CD4-positive, alpha-beta T cell treated with Interleukin-4 for 4 hours (primary cell): Measurements from ENCODE around the gene AGBL1.

Source experiments
- DNase-seq: peaks from one replicate; pipeline ENCODE4 v3.0.0-alpha.2; 2020

Gene AGBL1

DNA sequence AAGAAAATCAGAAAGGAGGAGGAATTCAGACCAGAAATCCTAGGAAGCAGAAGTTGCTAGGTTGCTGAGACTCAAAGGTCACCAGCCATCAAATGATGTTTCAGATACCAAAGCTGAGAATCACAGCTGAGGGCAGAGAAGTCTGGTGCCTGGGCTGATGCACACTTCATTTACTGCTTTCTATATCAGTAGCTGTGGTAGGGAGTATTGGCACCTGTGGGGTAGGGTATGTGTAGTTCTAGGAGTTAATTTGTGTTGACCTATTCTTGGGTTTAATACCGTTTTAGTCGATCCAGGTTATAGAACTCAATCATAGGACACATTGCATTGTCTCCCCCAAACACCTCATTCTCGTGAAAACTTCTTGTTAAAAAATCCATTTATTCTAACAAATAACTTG is 529.6 kb downstream of the AGBL1 start:
- DNase-seq: no peak

- no peak for DNase-seq
These were observed 530.4 kb downstream of the AGBL1 start for GRCh38 chr15:86610038-86610437.

GRCh38 chr15:86611417-86612040 is 531.9 kb downstream of the AGBL1 start:
- DNase-seq: peak; percentile 73

DNA sequence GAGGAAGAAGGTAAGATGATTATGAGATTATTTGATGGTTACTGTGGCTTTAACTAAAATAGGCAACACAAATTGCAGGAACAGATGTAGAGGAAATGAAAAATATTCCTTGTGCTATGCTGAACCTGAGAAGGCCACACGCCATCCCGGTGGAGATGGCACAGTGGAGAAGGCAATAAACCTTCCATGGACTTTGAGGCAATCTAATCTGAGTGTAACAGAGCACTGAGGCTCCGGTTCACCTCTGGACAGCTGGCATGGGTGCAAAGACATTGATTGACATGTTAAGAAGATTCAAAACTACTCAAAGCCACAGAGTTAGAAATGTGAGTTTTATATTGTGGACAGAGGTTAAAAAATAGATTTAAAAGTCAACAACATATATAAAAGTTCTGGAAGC is 535.7 kb downstream of the AGBL1 start:
- no peak for DNase-seq

DNA sequence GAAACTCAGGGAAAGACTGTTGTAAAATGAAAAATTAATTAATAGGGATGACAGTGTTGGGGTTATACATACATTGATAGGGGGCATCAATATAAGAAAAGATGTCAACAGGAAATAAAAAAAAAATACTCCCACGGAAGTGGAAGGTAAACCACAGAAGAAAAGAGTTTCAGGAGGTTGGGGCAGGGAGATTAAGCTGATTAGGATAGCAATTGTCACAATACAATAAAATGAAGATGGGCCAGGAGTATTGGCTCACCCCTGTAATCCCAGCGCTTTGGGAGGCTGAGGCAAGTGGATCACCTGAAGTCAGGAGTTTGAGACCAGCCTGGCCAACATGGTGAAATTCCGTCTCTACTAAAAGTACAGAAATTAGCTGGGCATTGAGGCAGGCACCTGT is 536.1 kb downstream of the AGBL1 start:
- peak; percentile 10 for DNase-seq

- DNase-seq: no peak
These were observed 537.1 kb downstream of the AGBL1 start for GRCh38 chr15:86616771-86617170.

DNA sequence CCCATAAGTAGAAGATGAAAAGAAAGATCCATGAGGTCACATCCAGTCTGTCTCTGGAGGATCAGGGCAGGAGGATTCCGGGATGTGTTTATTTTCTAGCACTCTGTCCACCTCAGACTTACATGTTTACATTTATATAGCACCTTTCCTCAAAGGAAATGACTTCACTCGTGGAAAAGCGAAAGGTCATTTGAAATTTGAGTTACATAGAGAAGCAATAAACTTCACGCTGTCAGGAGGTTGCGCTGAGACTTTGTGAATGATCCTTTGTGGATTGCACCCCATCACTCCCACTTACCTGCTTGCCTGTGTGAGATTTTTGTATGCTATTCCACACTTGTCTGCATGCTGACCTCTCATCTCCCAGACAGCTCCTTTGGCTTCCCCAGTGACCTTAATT is 540.5 kb downstream of the AGBL1 start:
- DNase-seq: no peak

- DNase-seq: no peak
These were observed 541.1 kb downstream of the AGBL1 start for GRCh38 chr15:86620641-86621349.

DNA sequence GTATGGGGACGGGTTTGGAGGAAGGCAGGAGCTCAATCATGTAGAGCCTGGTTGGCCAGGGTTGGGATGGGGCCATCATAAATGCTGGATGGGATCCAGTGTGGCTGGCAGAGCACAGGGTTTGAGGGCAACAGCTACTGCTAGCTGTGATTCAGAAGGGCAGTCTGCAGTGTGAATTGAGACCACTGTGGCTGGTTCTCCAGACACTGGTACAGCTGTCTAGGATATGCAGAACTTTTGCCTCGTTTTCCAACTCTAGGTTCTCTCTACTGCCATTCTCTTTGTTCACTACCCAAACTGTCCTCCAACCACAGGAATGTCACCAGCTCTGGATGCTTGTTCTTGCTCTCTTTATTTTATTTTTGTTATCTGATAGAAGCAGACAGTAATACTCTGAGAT is 543.6 kb downstream of the AGBL1 start:
- no peak for DNase-seq

DNA sequence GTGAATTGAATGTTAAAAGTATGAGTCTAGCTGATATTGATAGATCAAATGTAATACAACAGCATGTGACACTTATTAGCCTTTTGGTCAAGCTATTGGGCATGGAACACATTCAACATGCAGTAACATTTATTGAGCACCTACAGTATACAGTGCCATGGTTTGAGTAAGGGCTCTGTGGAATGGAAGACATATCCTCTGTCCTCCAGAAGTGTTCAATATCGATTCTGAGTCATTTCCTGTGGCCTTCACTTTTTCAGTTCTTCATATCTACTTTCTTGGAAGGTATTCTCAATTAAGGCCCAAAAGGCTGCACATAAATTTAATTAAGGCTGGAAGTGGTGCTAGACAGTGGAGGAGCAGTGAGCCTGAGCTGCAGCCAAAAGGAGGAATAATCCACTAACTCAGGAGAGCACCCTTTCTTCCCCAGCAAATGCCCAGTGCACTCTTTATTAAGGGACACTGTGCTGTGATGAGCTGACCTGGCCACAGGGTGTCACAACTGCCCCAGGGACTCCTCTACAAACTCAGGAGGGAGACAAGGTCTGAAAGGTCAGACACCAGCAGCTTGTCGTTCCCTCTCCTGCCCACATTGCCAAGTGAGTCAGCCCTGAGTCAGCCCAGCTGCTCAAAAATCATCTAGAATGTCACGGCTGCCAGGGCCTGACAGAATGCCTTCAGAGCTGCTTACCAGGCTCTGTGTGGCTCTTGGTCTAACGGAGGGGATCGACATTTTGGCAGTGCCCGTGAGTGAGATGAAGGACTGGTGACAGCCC is 544.8 kb downstream of the AGBL1 start:
- DNase-seq: peak; percentile 75

GRCh38 chr15:86629409-86630356 is 550.0 kb downstream of the AGBL1 start:
- DNase-seq: no peak

DNA sequence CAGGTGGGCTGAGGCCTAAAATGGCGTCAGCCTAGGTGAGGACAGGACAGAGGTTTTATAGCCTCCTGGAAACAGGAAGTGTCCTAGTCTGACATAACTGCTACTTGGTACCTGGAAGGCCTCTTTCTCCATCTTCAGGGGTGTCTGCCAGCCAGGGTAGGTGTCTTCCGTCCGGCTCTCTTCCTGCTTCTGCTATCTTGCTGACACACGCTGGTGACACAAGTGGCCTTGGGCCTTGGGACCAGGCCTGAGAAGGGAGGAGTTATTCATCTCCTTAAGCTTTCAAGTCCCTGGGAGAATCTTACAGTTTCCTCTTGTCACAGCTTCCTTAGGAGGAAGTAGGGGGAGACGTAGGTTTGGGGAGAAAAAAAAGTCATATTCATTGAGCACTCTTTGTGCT is 551.3 kb downstream of the AGBL1 start:
- no peak for DNase-seq

DNA sequence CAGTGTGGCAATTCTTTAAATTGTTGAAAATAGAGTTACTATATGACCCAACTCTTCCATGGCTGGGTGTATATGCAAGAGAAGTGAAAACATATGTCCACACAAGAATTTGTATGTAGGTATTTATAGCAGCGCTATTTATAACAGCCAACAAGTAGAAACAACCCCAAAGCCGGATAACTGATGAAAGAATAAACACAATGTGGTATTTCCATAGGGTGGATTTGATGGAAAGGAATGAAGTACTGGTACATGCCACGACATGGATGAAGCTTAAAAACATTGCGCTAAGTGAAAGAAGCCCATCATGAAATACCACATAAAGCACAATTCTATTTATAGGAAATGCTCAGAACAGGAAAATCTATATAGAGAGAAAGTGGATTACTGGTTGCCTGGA is 554.5 kb downstream of the AGBL1 start:
- no peak for DNase-seq

DNA sequence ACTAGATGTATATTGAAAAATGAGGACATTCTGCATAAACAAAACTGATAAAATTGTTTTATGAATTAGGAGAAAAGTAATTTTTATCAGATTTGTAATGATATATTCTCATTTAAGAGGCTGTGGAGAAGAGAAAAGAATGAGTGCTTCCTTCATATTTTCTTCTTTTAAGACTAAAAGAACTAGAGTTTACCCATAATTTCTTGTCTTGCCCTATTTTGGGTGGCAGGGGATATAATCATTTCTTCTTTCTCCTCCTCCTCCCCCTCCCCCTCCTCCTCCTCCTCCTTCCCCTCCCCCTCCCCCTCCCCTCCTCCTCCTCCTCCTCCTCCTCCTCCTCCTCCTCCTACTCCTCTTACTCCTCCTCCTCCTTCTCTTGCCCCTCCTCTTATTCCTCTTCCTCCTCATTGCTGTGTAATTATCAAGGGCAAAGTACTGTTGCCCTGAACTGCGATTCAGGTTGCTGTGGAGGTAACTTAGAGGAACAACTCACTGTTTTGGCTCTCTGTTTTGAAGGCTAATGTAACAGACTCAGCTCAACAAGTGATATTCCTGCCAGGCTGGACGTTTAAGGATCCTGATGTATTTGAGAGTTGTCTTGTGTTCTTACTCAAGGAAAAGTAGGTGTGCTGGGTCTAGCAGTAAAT is 555.4 kb downstream of the AGBL1 start:
- no peak for DNase-seq

GRCh38 chr15:86644339-86644738 is 564.7 kb downstream of the AGBL1 start:
- DNase-seq: no peak

DNA sequence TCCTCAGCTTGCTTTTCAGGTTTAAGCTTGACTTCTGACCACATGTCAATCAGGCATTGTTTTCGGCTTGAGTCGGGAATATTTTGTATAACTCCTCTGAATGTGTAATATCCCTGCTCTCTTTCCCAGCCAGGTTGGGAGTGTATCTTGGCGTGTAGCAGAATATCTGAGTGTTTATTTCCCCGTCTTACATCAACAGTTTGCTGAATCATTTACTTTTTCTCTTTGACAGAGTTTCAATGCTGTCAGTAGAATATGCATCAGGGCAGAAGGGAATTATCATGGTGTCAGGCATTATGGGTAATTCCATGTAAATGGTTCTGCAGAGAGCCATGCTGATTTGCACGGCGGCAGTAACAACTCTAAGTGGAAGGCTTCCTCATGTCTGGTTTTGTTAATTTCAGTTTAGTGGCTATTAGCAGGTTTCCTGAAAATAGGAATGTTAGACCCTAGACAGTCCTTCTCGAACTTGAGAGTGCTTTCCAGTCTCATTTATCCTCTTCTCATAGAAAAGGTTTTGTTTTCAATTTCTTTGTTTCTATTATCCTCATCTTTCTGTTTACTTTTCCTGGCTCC is 566.3 kb downstream of the AGBL1 start:
- DNase-seq: no peak

- DNase-seq: no peak
These were observed 568.3 kb downstream of the AGBL1 start for GRCh38 chr15:86647810-86648440.

DNA sequence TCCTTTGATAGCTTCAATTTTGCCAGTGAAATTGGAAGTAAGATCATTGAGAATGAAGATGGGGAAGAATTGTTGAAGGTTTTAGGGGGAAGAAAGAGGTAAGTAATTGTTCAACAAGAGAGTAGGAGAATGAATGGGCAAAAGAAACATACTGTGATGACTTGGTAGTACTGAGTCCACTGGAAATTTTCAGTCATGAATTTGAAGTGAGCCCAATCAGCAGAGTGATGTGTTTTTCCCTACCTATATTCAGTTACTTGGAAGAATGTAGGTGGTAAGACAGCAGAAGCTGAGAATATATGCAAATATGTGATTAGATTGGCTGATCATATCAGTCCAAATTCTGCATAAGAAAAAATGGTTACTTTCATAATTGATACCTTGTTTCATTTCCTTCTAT is 569.6 kb downstream of the AGBL1 start:
- no peak for DNase-seq

GRCh38 chr15:86650094-86650493 is 570.4 kb downstream of the AGBL1 start:
- DNase-seq: no peak

- DNase-seq: peak; percentile 41
These were observed 573.9 kb downstream of the AGBL1 start for GRCh38 chr15:86653344-86654197.

GRCh38 chr15:86654501-86654900 is 574.8 kb downstream of the AGBL1 start:
- no peak for DNase-seq
